Pancreas (tissue), 10 donors: ENCODE measurements around the gene SHISAL1. TPM values are rescaled to one million over a fixed set of nuclear protein-coding genes. Genes with fewer than 3 reads are reported as not detected.

Source experiments
- ATAC-seq, 4 donors: fragments of 200-7000 bp; cut with Tn5 transposase; one replicate each; pipeline versions ENCODE4 v1.8.0 to v1.9.1; 2020; ENCODE audit warnings: mild to moderate bottlenecking in 4 of 4, moderate library complexity in 4 of 4
- DNase-seq, 6 donors: peaks; one replicate each; pipeline ENCODE4 v3.0.0-alpha.2; 2020
- FAIRE-seq: peaks from 2 replicates; lab custom pipeline; 2012; peaks lifted over from hg19 to GRCh38; lab: Jason Lieb, UNC
- H3K27ac ChIP-seq, 4 donors: fragments of 200-600 bp; sonication (generic); 1 replicate in 3 of 4; 2 replicates in 1 of 4; pipeline versions ENCODE4 v1.5.0 to v1.8.0; 2020
- H3K27me3 ChIP-seq, 4 donors: fragments of 200-600 bp; one replicate each; pipeline ENCODE4 v1.8.0; 2021
- H3K36me3 ChIP-seq, 3 donors: fragments of 200-600 bp; sonication (generic) in 1 of 3; one replicate each; pipeline versions ENCODE4 v1.5.0 to v1.8.0; 2020 to 2021
- H3K4me1 ChIP-seq, 3 donors: fragments of 200-600 bp; one replicate each; pipeline ENCODE4 v1.8.0; 2021
- H3K4me3 ChIP-seq, 4 donors: fragments of 200-600 bp; sonication (generic) in 2 of 4; one replicate each; pipeline versions ENCODE4 v1.5.0 to v1.8.0; 2020 to 2021
- H3K9me3 ChIP-seq, 4 donors: fragments of 200-600 bp; one replicate each; pipeline ENCODE4 v1.8.0; 2021
- WGBS, 2 donors: extraction: QIAGEN DNeasy Blood & Tissue Kit; methylation state at CpG; one replicate each; pipeline ENCODE4 v1.1.7; 2013; 5-methylcytosine and 5-hydroxymethylcytosine counted together
- intact Hi-C, 3 donors: fragments of 100-400 bp; cut with DNase I; formaldehyde crosslinking; loops; one replicate each; pipeline versions ENCODE4 v1.11.1 to v1.14.2; 2022
- polyA plus RNA-seq, 2 donors: library from polyadenylated mRNA; stranded (reverse); fragments of 200-250 nt; gene quantifications; one replicate each; pipeline ENCODE4 v1.2.3, GENCODE V29; 2013
- total RNA-seq, 6 donors: library from RNA; stranded (reverse); fragmentation: NEBNext Ultra II Directional in 4 of 6; extraction: Animal tissue kit (Norgen Biotek cat#: 25700) in 4 of 6; gene quantifications; one replicate each; pipeline versions ENCODE4 v1.2.1 to v1.2.4, GENCODE V29; 2021 to 2023
- TF ChIP-seq, protein P1 (sequence below), 4 donors: fragments of 200-600 bp; sonication (generic) in 3 of 4; IDR thresholded peaks; one replicate each; pipeline versions ENCODE4 v1.5.0 to v1.8.0; 2021; ENCODE audit warnings: antibody characterized with exemption in 4 of 4
- donor health status: healthy with polysubstance abuse.
- donor health status: DM: no; HTN: no; CAD: no; lungs with moderate emphysema.
- donor health status: DM: no; HTN: no; CAD: no.
- donor health status: control.
- donor health status: control.
- donor health status: Bipolar disorder and iron deficiency.
- donor health status: DM: yes; HTN: yes; CAD: no.
- donor health status: DM: no; HTN: no; CAD: no.
- donor health status: DM: no; HTN: no; CAD: no.
- donor health status: DM: yes; HTN: yes; CAD: no.

Gene SHISAL1
- total and polyA plus RNA-seq, 8 donors: 0.35 to 1.3 (median 0.54) TPM

DNA sequence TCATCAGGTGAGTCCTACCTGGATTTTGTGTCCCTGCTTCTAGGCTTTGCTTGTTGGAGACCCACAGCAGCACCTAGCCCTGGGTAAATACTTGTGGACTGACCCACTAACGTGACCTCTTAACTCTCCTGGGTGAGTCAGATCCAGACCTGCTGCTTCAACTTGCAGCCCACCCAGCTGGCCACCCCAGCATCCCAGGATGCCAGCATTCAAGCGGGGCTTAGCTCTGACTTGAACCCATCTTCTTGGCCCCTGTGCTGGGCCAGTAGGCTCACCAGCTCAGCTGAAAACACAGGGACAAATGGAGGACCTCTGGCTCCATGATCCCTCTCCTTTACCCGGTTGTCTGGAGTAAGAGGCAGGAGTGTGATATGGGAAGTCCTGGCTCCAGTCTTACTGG lies 98.6 kb downstream of the SHISAL1 start:
- FAIRE-seq: no peak
- intact Hi-C loops: no loop called here
- no peaks in the 10 kb centered on the region for H3K4me1 ChIP-seq
- no peak for DNase-seq
- ATAC-seq: no peak
- no peak overlapping the region for H3K27ac ChIP-seq
- H3K27me3 ChIP-seq: no peaks in the 10 kb centered on the region
- H3K36me3 ChIP-seq: no peaks in the 10 kb centered on the region
- no peaks in the 10 kb centered on the region for H3K9me3 ChIP-seq
- no peak overlapping the region for H3K4me3 ChIP-seq
- WGBS, 2 donors: 73 to 79% methylated on average over 3 of the region's 3 CpGs
- TF ChIP-seq, protein P1, sequence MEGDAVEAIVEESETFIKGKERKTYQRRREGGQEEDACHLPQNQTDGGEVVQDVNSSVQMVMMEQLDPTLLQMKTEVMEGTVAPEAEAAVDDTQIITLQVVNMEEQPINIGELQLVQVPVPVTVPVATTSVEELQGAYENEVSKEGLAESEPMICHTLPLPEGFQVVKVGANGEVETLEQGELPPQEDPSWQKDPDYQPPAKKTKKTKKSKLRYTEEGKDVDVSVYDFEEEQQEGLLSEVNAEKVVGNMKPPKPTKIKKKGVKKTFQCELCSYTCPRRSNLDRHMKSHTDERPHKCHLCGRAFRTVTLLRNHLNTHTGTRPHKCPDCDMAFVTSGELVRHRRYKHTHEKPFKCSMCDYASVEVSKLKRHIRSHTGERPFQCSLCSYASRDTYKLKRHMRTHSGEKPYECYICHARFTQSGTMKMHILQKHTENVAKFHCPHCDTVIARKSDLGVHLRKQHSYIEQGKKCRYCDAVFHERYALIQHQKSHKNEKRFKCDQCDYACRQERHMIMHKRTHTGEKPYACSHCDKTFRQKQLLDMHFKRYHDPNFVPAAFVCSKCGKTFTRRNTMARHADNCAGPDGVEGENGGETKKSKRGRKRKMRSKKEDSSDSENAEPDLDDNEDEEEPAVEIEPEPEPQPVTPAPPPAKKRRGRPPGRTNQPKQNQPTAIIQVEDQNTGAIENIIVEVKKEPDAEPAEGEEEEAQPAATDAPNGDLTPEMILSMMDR (IDR thresholded peaks at IDR 0.05): no peak

DNA sequence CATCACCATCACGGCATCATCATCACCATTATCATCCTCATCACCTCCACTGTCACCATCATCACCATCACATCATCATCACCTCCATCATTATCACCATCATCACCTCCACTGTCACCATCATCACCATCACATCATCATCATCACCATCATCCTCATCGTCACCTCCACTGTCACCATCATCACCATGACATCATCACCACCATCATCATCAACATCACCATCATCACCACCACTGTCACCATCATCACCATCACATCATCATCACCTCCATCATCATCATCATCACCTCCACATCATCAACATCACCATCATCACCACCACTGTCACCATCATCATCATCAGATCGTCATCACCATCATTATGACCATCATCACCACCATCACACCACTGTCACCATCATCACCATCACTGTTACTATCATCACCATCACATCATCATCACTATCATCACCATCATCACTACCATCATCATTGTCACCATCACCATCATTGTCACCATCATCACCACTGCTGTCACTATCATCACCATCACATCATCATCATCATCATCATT lies 99.2 kb downstream of the SHISAL1 start:
- 65 to 69% methylated on average over 3 of the region's 3 CpGs for WGBS, 2 donors
- no peak for ATAC-seq
- H3K4me1 ChIP-seq: no peaks in the 10 kb centered on the region
- H3K36me3 ChIP-seq: no peaks in the 10 kb centered on the region
- H3K27ac ChIP-seq: no peak overlapping the region
- no peaks in the 10 kb centered on the region for H3K27me3 ChIP-seq
- no peak overlapping the region for H3K4me3 ChIP-seq
- no peak for FAIRE-seq
- intact Hi-C loops: no loop called here
- no peak for DNase-seq
- TF ChIP-seq, protein P1 (IDR thresholded peaks at IDR 0.05): no peak
- H3K9me3 ChIP-seq: no peaks in the 10 kb centered on the region

DNA sequence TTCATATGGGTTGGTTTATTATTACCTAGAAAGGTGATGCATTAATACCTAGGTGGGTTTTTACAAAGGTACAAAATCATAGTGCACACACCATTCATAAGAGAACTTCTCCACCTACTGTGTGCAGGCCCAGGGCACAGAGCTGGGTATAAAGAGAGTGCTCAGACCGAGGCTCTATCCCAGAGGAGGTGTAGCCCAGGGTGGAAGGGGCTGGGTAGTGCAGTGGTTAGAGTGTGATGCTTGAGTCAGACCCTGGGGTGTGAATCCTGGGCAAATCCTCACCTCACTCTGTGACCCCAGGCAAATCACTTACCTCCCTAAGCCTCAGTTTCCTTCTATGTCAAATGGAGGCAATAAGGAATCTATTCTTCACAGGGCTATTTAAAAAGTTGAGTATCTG lies 99.8 kb downstream of the SHISAL1 start:
- no peak for FAIRE-seq
- intact Hi-C loops: no loop called here
- ATAC-seq: no peak
- H3K27ac ChIP-seq: no peak overlapping the region
- TF ChIP-seq, protein P1 (IDR thresholded peaks at IDR 0.05): no peak
- WGBS, 2 donors: 92% methylated on average over 1 of the region's 1 CpG
- DNase-seq: no peak
- no peaks in the 10 kb centered on the region for H3K4me1 ChIP-seq
- no peaks in the 10 kb centered on the region for H3K9me3 ChIP-seq
- H3K36me3 ChIP-seq: no peaks in the 10 kb centered on the region
- H3K4me3 ChIP-seq: no peak overlapping the region
- H3K27me3 ChIP-seq: no peaks in the 10 kb centered on the region

DNA sequence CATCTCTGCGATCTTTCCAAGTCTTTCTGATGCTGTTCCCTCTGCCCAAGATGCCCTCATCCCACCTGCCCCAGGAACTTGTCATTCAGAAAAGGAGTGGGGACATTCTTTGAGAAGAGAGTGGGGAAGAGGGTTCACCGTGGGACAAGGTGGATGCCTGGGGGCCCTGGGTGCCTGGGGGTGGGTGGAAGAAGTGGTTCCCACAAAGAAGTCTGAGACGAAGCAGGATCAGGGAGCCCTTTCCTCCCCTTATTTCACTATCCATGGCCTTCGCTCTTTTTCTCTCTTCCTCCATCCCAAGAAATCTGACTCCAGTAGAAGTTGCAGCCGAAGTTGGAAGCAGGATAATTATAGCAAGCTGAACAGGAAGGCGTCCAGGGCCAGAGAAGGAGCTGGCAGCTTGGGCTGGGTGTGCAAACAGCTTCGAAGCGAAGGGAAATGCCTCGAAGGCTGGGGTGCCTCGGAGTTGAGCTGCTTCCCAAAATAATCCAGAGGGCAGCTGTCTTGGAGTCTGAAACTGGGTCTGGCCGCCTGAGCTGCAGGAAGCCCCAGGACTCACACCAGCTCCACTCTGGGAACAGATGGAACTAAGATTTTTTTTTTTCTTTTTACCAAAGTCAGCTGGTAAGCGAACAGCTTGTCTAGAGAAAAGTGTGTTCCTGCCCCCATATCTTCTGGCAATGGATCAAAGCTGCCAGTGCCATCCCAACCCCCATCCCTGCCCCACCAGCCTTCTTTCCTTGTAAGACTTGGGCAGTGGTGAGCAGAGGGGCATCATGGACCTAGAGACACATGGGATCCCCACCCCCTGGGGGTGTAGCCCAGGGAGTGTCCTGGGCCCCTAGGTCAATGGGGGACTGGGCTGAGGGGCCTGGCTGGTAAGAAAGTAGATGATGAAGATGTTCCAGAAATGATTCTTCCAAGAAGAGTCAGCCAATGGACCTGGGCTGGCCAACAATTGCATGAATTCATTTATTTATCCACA lies 100.5 kb downstream of the SHISAL1 start:
- Histone ChIP-seq H3K4me1 (no peaks in the 10 kb centered on the region), H3K9me3 (no peaks in the 10 kb centered on the region), H3K27ac (no peak overlapping the region), H3K27me3 (no peaks in the 10 kb centered on the region), H3K4me3 (no peak overlapping the region), H3K36me3 (no peaks in the 10 kb centered on the region)
- 42 to 50% methylated on average over 12 of the region's 12 CpGs for WGBS, 2 donors
- FAIRE-seq (no peak), DNase-seq (peak in 1 of 6 donors; percentile 21), ATAC-seq (no peak)
- TF ChIP-seq, protein P1 (IDR thresholded peaks at IDR 0.05): no peak
- intact Hi-C loops: no loop called here
